ENCODE results near the gene EGR4. TPM values are rescaled to one million over a fixed set of nuclear protein-coding genes. Genes with fewer than 3 reads are reported as not detected.

Gene EGR4
- total RNA-seq, 1 donor, result not detected

DNA sequence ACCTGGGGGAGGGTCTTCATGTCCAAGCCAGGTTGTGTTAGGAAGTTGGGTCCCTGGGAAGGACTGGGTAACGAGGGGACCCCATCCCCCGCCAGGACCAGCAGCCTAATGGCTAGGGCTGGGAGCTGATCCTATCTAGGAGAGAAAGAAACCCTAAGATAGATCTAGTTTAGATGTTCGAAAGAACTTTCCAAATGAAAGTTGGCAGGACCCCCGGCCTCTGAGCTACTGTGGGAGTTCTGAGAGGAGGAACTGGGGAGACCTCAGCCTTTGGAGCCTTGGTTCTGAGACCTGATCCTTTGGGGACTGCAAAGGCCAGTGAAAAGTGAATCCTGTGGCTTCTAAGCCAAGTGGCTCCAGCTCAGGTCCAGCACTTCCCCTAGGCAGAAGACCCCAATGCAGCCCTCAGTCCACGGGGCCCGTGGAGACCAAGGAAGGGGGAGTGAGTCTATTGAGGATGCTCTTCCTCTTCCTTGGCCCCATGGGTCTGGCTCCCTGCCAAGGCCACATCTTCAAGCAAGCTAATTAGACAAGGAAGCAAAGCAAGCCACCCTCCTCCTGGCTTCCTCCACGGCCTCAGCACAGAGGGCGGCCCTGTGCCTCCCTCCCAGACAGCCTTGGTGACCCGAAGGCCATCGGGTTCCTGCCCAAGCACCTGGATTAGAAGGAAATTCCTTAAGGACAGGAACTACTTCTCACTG is 35.8 kb downstream of the EGR4 start:
- H3K36me3 ChIP-seq (ENCODE audit: insufficient read depth, low read length), result peaks cover 23% of the 10 kb centered on the region
- no peaks in the 10 kb centered on the region for H3K9me3 ChIP-seq (ENCODE audit: low read depth, low read length)
- H4K20me1 ChIP-seq (ENCODE audit: insufficient read depth, low read length), result peaks cover 16% of the 10 kb centered on the region
- no peaks in the 10 kb centered on the region for H3K27me3 ChIP-seq (ENCODE audit: insufficient read depth, low read length)
- H3K27ac ChIP-seq (ENCODE audit: low read depth, low read length), result no peak overlapping the region
- no peak overlapping the region for H3K4me3 ChIP-seq (ENCODE audit: insufficient read depth, low read length)
- no peak overlapping the region for H3K4me2 ChIP-seq (ENCODE audit: insufficient read depth, low read length)
- peak; percentile 64 for DNase-seq (ENCODE audit: insufficient read length, low spot score, missing footprints)
- H3K4me1 ChIP-seq (ENCODE audit: insufficient read depth, low read length), result no peaks in the 10 kb centered on the region
- no peak overlapping the region for H2AFZ ChIP-seq (ENCODE audit: low read length)
- H3K79me2 ChIP-seq (ENCODE audit: insufficient read depth, low read length), result no peaks in the 10 kb centered on the region
- TF ChIP-seq, protein P1, sequence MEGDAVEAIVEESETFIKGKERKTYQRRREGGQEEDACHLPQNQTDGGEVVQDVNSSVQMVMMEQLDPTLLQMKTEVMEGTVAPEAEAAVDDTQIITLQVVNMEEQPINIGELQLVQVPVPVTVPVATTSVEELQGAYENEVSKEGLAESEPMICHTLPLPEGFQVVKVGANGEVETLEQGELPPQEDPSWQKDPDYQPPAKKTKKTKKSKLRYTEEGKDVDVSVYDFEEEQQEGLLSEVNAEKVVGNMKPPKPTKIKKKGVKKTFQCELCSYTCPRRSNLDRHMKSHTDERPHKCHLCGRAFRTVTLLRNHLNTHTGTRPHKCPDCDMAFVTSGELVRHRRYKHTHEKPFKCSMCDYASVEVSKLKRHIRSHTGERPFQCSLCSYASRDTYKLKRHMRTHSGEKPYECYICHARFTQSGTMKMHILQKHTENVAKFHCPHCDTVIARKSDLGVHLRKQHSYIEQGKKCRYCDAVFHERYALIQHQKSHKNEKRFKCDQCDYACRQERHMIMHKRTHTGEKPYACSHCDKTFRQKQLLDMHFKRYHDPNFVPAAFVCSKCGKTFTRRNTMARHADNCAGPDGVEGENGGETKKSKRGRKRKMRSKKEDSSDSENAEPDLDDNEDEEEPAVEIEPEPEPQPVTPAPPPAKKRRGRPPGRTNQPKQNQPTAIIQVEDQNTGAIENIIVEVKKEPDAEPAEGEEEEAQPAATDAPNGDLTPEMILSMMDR (IDR thresholded peaks at IDR 0.05; ENCODE audit: extremely low read depth, low read depth, low read length), result no peak

DNA sequence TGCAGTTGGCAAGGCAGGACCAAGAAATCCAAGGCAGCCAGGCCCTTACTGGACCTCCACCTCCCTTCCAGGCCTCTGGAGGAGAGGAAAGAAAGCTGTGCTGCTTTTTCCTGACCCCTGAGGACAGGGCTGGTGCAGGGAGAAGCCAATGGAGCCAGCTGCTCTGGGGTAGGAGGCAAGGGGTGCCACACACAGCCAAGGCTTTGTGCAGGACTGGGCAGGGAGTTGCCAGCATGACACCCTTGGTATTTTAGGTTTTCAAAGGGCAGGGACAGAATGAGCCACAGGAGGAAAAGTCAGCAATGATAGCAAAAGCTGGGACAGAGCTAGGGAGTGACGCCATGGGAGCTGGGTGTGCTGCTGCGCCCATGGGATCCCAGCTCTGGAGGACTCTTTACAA is 36.3 kb downstream of the EGR4 start:
- no peaks in the 10 kb centered on the region for H3K27me3 ChIP-seq (ENCODE audit: insufficient read depth, low read length)
- H3K4me2 ChIP-seq (ENCODE audit: insufficient read depth, low read length), result no peak overlapping the region
- DNase-seq (ENCODE audit: insufficient read length, low spot score, missing footprints), result peak; percentile 53
- peaks cover 16% of the 10 kb centered on the region for H4K20me1 ChIP-seq (ENCODE audit: insufficient read depth, low read length)
- no peaks in the 10 kb centered on the region for H3K9me3 ChIP-seq (ENCODE audit: low read depth, low read length)
- H2AFZ ChIP-seq (ENCODE audit: low read length), result no peak overlapping the region
- no peak overlapping the region for H3K4me3 ChIP-seq (ENCODE audit: insufficient read depth, low read length)
- no peak overlapping the region for H3K27ac ChIP-seq (ENCODE audit: low read depth, low read length)
- H3K4me1 ChIP-seq (ENCODE audit: insufficient read depth, low read length), result no peaks in the 10 kb centered on the region
- no peaks in the 10 kb centered on the region for H3K79me2 ChIP-seq (ENCODE audit: insufficient read depth, low read length)
- TF ChIP-seq, protein P1 (IDR thresholded peaks at IDR 0.05; ENCODE audit: extremely low read depth, low read depth, low read length), result no peak
- peaks cover 27% of the 10 kb centered on the region for H3K36me3 ChIP-seq (ENCODE audit: insufficient read depth, low read length)

DNA sequence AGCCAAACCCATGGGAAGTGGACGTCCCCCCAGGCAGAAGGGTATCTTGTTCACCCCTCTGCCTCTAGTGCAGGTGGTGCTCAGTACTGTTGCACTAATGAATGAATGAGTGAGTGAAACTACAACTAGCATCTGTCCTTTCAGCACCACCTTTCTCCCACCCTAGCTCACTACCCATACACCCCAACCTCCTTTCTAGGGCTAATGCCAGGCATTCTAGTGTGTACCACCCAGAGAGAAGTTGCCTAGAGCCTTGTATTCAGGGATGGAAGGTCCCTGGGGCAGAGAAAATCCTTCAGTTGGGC is 36.8 kb downstream of the EGR4 start:
- Histone ChIP-seq H3K27ac (ENCODE audit: low read depth, low read length) (no peak overlapping the region), H3K79me2 (ENCODE audit: insufficient read depth, low read length) (no peaks in the 10 kb centered on the region), H4K20me1 (ENCODE audit: insufficient read depth, low read length) (peaks cover 16% of the 10 kb centered on the region), H3K9me3 (ENCODE audit: low read depth, low read length) (no peaks in the 10 kb centered on the region), H3K4me1 (ENCODE audit: insufficient read depth, low read length) (no peaks in the 10 kb centered on the region), H3K36me3 (ENCODE audit: insufficient read depth, low read length) (peaks cover 30% of the 10 kb centered on the region), H3K27me3 (ENCODE audit: insufficient read depth, low read length) (no peaks in the 10 kb centered on the region), H2AFZ (ENCODE audit: low read length) (no peak overlapping the region), H3K4me2 (ENCODE audit: insufficient read depth, low read length) (no peak overlapping the region), H3K4me3 (ENCODE audit: insufficient read depth, low read length) (no peak overlapping the region)
- no peak for DNase-seq (ENCODE audit: insufficient read length, low spot score, missing footprints)
- TF ChIP-seq, protein P1 (IDR thresholded peaks at IDR 0.05; ENCODE audit: extremely low read depth, low read depth, low read length), result no peak

DNA sequence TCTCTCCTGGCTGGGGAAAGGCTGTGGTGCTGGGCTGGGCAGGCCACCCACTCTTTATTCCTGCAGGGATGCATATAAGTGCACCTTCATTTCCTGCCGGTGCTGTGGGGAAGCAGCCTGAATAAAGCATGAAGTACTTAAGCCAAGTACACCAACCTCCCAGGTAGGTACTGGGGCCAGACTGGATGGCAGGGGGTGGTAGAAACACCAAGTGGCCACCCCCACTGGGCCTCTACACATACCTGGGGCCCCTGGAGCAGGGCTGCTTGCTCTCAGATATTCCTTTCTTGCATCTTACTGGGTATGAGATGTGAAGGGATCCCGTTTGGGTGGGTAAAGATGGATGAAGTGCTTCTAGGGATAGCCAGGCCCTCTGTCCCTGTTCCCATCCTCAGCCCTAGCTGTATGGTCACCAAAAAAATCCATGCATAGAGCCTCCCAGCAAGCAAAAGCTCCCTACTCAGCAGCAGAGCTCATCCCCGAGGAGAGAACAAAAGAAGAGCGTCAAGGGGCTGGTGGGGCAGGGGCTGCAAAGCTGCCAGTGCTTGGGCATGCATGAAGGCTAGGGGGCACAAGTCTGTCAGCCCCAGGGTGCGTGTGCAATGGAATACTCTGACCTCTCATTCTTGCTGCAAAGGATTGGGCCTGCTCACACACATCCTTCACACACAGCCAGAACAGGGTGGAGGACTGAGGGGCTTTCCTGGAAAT is 37.3 kb downstream of the EGR4 start:
- no peak overlapping the region for H3K4me2 ChIP-seq (ENCODE audit: insufficient read depth, low read length)
- H4K20me1 ChIP-seq (ENCODE audit: insufficient read depth, low read length), result peaks cover 16% of the 10 kb centered on the region
- no peak overlapping the region for H2AFZ ChIP-seq (ENCODE audit: low read length)
- no peak overlapping the region for H3K27ac ChIP-seq (ENCODE audit: low read depth, low read length)
- H3K4me1 ChIP-seq (ENCODE audit: insufficient read depth, low read length), result no peaks in the 10 kb centered on the region
- DNase-seq (ENCODE audit: insufficient read length, low spot score, missing footprints), result peak; percentile 64
- peaks cover 31% of the 10 kb centered on the region for H3K36me3 ChIP-seq (ENCODE audit: insufficient read depth, low read length)
- H3K4me3 ChIP-seq (ENCODE audit: insufficient read depth, low read length), result no peak overlapping the region
- TF ChIP-seq, protein P1 (IDR thresholded peaks at IDR 0.05; ENCODE audit: extremely low read depth, low read depth, low read length), result no peak
- no peaks in the 10 kb centered on the region for H3K9me3 ChIP-seq (ENCODE audit: low read depth, low read length)
- no peaks in the 10 kb centered on the region for H3K79me2 ChIP-seq (ENCODE audit: insufficient read depth, low read length)
- H3K27me3 ChIP-seq (ENCODE audit: insufficient read depth, low read length), result no peaks in the 10 kb centered on the region
